Kidney epithelial cell (primary cell): Measurements from ENCODE around the gene IL3RA. TPM values are rescaled to one million over a fixed set of nuclear protein-coding genes. Genes with fewer than 3 reads are reported as not detected.

Experiments
- DNase-seq: peaks from one replicate; pipeline ENCODE4 v3.0.0-alpha.2; 2010; ENCODE audit warnings: low read depth
- H3K27me3 ChIP-seq: 2 replicates; pipeline ENCODE4 v1.6.0; 2011; ENCODE audit warnings: low read length; ENCODE audit not compliant: control insufficient read depth, insufficient read depth
- H3K36me3 ChIP-seq: 2 replicates; pipeline ENCODE4 v1.5.1; 2011; ENCODE audit warnings: low read length; ENCODE audit not compliant: control insufficient read depth, insufficient read depth
- H3K4me3 ChIP-seq: 2 replicates; pipeline ENCODE4 v1.5.1; 2011; ENCODE audit warnings: low read depth, mild to moderate bottlenecking, control low read depth, low read length
- total RNA-seq: library from RNA; depleted of rRNA; stranded (reverse); fragments of >200 nt; gene quantifications from 2 replicates; pipeline ENCODE4 v1.2.3, GENCODE V29; 2015
- TF ChIP-seq, protein P1 (sequence below): IDR thresholded peaks from 2 replicates; pipeline ENCODE4 v1.5.1; 2011; ENCODE audit warnings: mild to moderate bottlenecking, moderate library complexity, low read length, control low read depth, inconsistent platforms; ENCODE audit not compliant: insufficient read depth, poor library complexity, severe bottlenecking

Gene IL3RA
- total RNA-seq, 1 donor from 2014 or later = 9.7 TPM

DNA sequence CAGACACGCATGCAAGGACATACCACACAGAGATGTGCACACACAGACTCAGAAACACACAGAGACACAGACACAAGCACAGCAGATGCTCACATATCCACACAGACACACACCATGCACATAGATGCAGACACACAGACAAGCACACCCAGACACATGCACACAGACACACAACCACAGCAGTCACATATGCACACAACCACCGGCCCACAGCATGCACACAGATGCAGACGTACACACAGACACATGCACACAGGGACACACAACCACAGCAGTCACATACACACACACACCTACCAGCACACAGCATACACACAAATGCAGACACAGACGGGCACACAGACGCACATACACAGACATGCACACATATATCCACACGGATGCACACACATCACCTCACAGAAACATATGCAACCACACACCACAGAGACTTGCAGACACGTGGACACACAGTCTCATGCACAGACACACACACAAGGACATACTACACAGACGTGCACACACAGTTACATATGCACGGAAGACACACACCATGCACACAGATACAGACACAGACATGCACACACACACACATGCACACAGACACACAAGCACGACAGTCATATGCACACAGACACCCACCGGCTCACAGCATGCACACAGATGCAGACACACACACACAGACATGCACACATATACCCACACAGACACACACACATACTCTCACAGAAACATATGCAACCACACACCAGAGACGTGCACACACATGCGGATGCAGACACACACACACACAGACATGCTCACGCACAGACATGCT is 80.6 kb downstream of the IL3RA start:
- TF ChIP-seq, protein P1, sequence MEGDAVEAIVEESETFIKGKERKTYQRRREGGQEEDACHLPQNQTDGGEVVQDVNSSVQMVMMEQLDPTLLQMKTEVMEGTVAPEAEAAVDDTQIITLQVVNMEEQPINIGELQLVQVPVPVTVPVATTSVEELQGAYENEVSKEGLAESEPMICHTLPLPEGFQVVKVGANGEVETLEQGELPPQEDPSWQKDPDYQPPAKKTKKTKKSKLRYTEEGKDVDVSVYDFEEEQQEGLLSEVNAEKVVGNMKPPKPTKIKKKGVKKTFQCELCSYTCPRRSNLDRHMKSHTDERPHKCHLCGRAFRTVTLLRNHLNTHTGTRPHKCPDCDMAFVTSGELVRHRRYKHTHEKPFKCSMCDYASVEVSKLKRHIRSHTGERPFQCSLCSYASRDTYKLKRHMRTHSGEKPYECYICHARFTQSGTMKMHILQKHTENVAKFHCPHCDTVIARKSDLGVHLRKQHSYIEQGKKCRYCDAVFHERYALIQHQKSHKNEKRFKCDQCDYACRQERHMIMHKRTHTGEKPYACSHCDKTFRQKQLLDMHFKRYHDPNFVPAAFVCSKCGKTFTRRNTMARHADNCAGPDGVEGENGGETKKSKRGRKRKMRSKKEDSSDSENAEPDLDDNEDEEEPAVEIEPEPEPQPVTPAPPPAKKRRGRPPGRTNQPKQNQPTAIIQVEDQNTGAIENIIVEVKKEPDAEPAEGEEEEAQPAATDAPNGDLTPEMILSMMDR = no peak
- no peak for DNase-seq
- Histone ChIP-seq H3K36me3 (peaks cover 4% of the 10 kb centered on the region), H3K27me3 (no peaks in the 10 kb centered on the region), H3K4me3 (no peak overlapping the region)

GRCh38 chrX:1417921-1418771 is 81.6 kb downstream of the IL3RA start:
- no peaks in the 10 kb centered on the region for H3K27me3 ChIP-seq
- H3K36me3 ChIP-seq = peaks cover 4% of the 10 kb centered on the region
- H3K4me3 ChIP-seq = no peak overlapping the region
- DNase-seq = no peak
- TF ChIP-seq, protein P1 = no peak

DNA sequence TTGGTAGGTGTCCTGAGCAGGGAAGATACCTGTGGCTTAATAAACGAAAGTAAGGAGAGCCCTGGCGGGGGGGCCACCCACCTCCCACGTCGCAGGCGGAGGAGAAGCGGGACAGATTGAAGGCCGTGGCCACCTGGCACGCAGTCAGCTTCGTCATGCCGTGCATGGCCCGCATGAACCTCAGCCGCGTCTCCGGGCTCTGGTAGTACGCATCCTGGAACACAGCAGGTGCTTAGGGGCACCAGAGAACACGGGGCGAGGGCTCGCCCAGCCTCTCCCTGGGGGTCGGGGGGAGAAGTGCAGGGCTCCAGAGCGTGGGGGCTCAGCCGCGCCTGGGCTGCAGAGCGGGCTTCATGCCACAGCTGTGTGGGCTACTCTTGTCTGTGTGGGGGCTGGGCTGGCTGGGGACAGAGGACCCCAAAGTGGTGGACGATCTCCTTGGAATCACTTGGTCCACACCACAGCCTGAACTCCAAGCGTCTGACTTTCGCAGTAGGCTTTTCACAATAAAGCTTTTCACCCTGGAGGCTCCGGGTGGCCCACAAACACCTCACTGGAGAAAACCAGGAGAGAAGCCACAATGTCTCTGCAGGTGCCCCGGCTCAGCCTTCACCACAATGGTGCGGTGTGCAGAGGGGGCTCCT is 82.4 kb downstream of the IL3RA start:
- Histone ChIP-seq H3K36me3 (peaks cover 6% of the 10 kb centered on the region), H3K27me3 (no peaks in the 10 kb centered on the region), H3K4me3 (no peak overlapping the region)
- no peak for DNase-seq
- TF ChIP-seq, protein P1 = no peak

DNA sequence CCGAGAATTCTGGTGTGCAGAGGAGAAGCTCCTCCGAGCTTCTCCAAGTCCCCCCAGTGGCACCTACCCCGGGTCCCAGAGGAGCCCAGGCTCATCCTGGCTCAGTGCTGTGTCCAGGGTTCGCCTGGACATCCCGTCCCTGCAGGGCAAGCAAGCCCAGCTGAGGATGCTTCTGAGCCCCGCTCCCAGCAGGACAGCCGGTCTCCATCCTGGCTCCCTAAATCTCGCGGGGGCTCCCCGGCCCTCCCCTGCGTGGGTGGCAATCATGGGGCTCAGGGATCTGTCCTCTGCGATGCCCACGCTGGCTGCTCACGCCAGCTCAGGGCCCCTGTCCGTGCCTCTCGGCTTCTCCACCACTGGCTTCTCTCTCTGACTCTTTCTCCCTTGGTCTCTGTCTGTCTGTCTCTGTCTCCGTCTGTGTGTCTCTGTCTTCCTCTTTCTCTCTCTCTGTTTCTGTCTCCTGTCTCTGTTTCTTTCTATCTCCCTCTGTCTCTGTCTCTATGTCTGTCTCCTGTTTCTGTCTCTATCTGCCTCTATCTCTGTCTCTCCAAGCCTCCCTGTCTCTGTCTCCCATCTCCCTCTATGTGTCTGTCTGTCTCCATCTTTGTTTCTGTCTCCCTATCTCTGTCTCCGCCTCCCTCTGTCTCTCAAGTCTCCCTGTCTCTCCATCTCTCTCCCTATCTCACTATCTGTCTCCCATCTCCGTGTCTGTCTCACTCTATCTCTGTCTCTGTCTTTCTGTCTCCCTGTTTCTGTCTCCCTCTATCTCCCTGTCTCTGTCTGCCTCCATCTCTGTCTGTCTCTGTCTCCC is 83.2 kb downstream of the IL3RA start:
- peaks cover 6% of the 10 kb centered on the region for H3K36me3 ChIP-seq
- DNase-seq = no peak
- no peak overlapping the region for H3K4me3 ChIP-seq
- TF ChIP-seq, protein P1 = no peak
- no peaks in the 10 kb centered on the region for H3K27me3 ChIP-seq

DNA sequence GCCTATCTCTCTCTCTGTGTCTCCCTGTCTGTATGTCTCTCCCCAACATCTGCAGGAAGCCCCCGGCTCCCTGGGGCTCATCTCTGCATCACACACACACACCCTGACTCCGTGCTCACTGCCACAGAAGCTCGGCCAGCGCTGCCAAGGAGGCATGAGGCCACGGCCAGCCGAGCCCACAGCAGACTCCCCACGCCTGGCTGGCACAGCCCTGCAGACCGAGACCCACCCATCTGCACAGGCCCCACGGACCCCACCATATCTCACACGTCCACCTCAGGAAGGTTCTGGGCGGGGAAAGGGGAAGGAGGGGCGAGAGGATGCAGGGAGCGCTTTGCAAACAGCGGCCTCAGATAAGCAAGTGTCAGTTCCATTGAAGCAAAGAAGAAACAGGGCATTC is 83.8 kb downstream of the IL3RA start:
- TF ChIP-seq, protein P1 = no peak
- peaks cover 6% of the 10 kb centered on the region for H3K36me3 ChIP-seq
- no peak overlapping the region for H3K4me3 ChIP-seq
- DNase-seq = no peak
- no peaks in the 10 kb centered on the region for H3K27me3 ChIP-seq
